HG03175 (cell line): ENCODE results near the gene CTU1.
A peak's percentile ranks its signal among the peaks of the same experiment; 100 is the strongest.
"Not testable (repeated sequence)": the region's sequence is repeated elsewhere in the genome, so short reads cannot be mapped to it uniquely, and the experiment has no call there.

Experiments
- ATAC-seq: cut with Tn5 transposase; IDR thresholded peaks from one replicate; pipeline ENCODE4 v1.9.1; 2021; ENCODE audit warnings: mild to moderate bottlenecking, moderate library complexity; ENCODE audit not compliant: unreplicated experiment

CTU1 gene

DNA sequence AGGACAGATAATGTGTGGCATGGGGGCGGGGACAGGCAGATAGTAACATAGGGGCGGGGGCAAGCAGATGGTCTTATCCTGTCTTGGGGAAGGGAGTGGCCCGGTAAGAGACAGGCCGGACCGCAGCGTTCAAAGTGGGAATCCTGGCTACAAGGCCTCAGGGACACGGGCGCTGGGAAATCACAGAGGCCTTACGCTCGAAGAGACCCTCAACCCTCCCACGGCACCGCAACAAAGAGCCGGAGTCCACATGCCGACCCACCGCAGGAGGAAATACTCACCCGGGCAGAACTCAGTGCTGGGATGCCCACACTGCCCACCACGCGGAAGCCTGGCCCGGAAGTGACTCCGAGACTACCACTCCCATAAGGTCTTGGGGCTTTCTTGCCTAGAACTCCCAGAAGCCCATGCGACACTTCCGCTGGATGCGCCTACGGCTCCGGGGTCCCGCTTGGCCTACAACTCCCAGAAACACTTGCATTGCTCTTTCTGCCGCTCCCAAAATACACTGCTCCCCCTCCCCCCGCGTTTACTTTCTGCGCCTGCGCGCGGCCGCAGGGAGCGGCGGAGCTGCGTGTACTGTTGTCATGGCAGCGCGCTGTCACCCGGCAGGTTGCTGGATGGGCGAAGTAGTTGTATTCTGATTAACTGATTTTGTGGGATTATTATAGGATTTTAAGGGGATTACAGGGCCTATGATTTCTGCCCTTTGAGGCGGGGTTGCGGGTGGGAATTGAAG, at the start of gene CTU1:
CTU1 (minus strand) TSS at position 344 of the 739 bp plus-strand sequence. CDS start 3,840 bp downstream, outside the sequence.
- peak; percentile 96 for ATAC-seq

DNA sequence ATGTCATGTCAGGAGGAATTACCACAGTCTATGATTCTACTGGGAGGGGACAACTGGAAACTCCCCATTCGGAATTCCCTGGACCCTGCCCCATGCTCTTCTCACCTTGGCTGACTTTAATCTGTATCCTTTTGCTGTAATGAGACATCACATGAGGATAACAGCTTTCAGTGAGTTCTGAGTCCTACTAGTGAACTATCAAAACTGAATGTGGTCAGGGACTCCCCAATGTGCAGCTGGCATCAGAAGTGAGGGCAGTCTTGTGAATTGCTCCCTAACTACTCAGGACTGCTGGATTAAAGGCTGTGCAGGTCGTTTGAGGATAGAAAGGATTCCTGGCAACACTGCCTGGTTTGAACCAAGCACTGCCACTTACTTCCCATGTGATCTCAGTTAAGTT, 49.1 kb upstream of the CTU1 start:
- ATAC-seq, result no peak

DNA sequence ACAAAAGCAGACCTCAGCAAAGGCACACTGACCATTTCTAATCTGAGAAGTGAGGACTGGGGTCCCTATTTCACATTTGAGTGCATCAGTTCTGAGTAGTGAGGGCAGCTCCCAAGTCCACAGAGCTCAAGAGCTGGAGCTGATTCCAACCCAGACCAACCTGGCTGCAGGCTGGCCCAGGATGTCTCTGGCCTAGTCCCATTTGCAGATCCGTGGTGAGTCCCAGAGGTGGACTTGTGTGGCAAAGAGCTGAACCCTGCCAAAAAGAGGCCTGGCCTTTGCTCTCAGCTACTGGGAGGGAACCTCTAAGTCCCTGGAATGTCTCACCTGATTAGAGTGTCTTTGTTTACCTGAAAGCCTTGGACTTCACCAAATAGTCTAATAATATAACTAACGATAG, 48.5 kb upstream of the CTU1 start:
- no peak for ATAC-seq

DNA sequence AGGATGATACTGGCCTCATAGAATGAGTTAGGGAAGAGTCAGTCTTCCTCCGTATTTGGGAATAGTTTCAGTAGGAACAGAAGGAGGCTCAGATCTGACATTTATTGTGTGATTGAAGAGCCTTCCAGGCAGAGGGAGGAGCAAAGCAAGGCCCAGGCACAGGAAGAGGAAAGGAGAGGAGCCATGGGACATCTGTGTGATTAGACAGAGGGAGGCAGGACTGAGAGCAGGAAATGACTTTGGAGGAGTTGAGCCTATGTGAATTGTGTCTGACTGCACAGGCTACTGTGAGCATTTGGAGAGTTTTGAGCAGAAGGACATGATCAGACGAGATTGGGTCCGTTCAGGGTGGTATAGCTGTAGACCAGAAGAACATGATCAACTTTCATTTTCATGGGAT, 42.4 kb upstream of the CTU1 start:
- no peak for ATAC-seq

DNA sequence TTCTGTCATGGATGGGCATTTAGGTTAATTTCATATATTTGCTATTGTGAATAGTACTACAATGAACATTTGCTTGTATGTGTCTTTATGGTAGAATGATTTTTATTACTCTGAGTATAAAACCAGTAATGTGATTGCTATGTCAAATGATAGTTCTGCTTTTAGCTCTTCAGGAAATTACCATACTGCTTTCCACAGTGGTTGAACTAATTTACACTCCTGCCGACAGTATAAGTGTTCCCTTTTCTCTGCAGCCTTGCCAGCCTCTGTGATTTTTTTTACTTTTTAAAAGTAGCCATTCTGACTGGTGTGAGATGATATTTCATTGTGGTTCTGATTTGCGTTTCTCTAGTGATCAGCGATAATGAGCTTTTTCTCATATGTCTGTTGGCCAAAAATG, 40.4 kb upstream of the CTU1 start:
- no peak for ATAC-seq

DNA sequence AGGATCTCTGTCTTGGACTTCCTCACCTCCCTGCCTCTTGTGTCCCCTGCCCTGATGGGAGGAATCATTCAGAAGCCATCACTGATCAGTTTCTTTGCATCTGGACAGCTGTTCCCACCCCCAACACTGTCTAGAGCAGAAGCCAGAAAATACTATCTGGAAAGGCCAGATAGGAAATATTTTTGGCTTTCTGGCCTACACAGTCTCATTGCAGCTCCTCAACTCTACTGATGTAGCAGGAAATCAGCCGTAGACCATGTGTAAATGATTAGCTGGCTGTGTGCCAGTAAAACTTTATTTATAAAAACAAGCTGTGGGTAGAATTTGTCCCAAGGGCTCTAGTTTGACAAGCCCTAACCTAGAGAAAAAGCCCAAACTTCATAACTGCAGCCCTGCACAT, 39.5 kb upstream of the CTU1 start:
- no peak for ATAC-seq

DNA sequence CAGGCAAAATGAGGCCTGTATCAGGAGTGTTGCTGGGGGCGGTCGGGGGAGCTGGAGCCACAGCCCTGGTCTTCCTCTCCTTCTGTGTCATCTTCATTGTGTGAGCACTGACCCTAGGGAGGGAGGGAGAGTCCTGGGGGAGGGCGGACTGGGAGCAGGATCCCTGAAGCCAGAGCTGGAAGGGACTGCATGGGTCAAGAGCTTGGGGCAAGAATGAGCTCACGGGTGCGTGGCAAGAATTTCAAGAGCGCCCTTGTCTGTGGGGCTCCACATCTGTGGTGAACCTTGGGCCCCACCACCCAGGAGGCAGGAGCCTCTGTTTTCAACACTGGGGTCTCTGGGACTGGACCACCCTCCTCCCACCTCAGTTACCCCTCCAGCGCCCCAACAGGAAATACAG, 38.5 kb upstream of the CTU1 start:
- no peak for ATAC-seq

DNA sequence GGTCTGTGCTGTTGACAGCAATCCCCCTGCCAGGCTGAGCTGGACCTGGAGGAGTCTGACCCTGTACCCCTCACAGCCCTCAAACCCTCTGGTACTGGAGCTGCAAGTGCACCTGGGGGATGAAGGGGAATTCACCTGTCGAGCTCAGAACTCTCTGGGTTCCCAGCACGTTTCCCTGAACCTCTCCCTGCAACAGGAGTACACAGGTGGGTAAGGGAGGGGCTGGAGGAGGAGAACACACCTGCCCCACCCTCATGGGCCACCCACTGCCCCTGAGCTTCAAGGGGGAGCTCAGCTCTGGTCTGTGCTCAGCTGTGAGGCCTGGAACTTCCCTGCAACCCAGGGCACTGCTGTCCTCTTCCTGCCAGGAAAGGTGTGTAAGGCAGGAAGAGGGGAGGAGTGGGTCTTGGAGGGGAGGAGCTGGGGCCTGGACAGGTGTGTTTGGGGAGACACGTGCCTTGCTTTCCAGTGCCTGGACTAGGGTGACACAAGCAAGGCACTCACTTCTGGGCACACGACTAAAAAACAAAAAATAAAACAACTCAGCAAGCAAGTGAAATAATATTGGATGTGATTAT, 37.8 kb upstream of the CTU1 start:
- ATAC-seq, result no peak

DNA sequence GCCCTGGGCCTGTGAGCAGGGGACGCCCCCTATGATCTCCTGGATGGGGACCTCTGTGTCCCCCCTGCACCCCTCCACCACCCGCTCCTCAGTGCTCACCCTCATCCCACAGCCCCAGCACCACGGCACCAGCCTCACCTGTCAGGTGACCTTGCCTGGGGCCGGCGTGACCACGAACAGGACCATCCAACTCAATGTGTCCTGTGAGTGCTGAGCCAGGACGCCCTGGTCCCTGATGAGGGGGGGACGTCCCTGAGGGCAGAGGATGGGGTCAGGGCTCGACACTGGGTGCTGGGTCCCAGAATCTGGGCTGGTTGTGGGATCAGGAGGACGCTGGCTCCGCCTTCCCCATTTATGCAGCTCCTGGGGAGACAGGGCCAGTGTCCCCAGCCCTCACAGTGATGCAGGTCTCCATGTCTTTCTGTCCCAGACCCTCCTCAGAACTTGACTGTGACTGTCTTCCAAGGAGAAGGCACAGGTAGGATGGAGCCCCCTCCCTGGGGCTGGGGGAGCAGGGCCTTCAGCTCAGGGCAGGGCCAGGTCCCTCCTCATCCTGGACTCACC, 36.4 kb upstream of the CTU1 start:
- ATAC-seq, result no peak

DNA sequence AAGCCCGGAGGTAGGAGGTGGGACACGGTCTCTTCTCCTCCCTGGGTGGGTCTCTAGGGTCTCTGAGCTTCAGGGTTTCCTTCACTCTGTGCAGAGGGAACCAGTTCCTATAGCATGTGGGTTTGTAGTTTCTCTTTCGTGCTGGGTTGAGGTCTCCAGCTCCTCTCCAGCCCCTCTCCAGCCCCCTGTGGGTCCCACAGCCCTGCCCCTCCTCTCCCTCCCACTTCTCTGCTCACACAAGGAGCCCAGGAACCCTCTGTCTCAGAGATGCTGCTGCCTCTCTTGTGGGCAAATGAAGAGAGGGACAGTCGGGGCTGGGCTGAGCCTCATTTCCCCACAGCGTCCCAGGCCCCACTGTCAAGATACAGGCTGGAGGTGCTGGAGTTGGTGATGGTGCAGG, 35.3 kb upstream of the CTU1 start:
- ATAC-seq, result no peak

DNA sequence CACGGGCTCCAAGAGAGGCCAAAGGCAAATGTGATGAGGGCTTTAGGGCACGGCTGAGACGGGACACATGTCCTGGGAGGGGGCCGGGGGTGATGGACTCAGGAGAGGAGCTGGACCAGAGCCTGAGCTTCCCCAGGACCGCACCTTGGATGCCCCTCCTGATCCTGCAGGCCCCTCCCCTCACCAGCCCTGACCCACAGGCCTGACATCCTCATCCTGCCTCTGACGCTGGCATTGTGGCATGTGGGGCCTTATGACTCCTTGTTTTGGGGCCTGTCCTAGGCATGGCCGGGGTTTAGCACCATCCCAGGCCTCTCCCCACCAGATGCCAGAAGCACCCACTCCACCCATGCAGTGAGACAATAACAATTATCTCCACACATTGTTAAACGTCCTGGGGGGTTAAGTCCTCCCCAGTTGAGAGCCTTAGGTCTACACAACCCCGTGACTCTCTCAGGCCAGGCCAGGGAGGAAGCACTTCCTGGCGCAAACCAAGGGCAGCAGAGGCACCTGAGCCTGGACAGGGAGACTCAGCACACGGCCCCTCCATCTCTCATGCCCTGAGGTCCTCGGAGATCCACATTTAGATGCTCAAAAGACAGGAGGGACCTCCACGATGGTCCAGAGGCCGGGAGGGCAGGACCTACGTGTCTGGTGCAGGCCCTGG, 34.7 kb upstream of the CTU1 start:
- ATAC-seq, result not testable (repeated sequence)

DNA sequence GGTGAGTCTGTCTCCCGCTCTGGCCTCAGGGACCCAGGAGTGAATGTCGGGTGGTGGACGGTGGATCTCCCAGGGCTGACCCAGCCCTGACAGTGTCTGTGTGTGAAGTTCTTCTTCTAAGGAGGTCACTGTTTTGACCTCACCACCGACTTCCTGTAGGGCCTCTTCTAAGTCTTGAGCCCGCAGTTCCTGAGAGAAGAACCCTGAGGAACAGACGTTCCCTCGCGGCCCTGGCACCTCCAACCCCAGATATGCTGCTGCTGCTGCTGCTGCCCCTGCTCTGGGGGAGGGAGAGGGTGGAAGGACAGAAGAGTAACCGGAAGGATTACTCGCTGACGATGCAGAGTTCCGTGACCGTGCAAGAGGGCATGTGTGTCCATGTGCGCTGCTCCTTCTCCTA, 33.9 kb upstream of the CTU1 start, which contains the start of gene SIGLEC7:
SIGLEC7 (plus strand) TSS at position 183 of the 400 bp plus-strand sequence; CDS start at position 252, 69 bp downstream.
- no peak for ATAC-seq

DNA sequence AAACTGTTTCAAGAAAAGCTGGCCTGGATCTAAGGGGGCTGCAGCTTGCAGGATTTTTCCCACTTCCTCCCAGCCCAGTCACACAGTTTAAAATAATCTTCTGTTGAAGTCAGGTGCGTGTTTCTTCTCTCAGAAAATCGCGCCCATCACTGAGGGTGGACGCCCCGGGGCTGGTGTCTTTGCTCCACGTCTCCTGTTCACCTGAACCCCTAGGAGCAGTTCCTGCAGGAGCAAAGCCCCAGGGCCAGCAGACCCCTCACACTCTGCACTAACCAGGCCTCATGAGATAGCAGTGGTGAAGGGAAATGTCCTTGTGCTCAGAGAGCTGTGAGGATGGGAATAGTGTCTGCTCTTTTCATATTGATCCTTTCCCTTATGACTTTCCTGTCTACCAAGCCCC, 33.0 kb upstream of the CTU1 start:
- no peak for ATAC-seq

DNA sequence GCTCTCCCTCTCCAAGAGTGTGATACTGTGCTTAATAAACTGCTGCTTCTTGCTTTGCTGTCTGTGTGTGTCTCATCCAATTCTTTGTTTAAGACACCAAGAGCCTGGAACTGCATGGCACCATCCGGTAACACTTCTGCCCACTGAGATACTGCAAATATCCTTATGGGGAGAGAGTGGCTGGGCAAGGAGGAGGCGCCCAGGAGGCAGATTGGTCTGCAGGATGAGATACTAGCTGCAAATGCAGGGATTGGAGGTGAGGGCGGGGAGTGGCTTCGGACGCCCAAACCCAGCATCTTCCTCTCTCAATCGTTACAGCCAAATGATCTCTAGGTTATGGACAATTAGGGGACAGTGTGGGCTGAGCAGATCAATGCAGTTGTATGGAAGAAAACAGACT, 32.2 kb upstream of the CTU1 start:
- no peak for ATAC-seq

DNA sequence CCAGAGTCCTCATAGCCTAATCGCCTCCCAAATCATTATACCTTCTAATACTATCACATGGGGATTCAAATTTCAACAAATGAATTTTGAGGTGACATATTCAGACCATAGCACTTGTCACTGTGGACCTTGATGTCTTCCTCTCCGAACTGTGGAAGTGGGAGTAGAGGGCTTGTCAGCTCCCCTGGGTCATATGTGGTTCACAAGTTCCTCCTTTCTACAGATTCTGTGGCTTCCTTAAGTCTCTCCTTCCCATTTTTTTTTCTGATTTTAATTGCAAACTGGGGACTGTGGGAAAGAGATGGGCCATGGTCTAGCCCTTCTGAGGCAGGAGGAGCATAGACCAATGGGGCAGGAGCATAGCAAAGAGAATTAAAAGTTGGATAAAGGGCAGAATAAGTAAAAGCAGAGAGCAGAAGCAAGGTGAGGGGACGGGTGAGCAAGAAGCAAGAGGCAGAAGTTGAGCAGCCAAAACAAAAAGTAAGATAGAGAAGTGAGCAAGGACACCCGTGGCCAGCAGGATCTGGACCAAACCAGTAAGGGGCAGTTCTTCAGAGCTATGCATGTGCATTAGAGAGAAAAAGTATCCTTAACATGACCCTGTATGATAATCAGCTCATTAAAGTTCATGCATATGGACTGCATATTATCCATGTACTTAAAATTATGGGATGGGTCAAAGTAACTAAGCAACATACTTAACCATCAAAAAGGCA, 31.2 kb upstream of the CTU1 start:
- ATAC-seq, result no peak

DNA sequence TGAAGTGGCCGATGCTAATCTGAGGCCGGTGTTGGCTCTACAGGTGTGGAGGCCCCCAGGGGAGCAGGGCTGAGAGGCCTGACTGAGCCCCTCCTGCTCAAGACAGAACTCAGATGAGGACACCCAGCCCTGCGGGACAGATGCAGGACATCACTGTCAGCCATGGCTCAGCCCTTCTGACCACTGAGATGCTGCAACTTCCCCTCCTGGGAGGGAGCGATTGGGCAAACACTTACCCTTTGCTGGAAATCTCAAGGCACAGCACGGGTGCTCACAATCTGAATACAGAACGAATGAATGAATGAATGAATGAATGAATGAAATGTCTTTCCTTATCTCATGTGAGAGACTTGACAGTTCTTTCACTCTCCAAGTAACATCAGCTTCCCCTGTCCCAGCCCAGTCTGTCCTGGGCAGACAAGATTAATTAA, 30.4 kb upstream of the CTU1 start:
- no peak for ATAC-seq

DNA sequence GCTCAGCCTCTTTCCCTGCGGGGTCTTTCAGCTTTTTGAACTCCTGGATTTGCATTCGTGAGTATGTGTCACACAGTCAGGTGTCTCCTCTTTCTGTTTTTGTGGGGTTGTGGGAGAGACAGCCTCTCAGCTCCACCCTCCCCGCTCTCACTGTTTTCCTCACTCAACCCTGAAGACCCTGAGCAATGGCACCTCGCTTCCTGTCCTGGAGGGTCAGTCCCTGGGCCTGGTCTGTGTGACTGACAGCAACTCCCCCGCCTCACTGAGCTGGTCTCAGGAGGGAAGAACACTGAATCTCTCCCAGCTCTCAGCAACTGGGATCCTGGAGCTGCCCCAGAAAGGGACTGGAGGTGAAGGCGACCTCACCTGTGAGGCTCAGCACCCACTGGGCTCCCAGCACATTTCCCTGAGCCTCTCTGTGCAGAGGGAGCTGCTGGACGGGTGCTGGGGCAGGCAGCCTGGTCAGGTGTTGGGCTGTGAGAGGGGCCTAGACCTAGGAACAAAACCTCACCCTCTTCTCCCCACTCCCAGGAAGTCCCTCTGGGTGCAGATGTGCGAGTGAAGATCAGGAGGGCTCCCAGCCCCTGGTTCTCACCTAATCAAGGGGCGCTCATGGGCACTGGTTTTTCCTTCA, 29.7 kb upstream of the CTU1 start:
- no peak for ATAC-seq

DNA sequence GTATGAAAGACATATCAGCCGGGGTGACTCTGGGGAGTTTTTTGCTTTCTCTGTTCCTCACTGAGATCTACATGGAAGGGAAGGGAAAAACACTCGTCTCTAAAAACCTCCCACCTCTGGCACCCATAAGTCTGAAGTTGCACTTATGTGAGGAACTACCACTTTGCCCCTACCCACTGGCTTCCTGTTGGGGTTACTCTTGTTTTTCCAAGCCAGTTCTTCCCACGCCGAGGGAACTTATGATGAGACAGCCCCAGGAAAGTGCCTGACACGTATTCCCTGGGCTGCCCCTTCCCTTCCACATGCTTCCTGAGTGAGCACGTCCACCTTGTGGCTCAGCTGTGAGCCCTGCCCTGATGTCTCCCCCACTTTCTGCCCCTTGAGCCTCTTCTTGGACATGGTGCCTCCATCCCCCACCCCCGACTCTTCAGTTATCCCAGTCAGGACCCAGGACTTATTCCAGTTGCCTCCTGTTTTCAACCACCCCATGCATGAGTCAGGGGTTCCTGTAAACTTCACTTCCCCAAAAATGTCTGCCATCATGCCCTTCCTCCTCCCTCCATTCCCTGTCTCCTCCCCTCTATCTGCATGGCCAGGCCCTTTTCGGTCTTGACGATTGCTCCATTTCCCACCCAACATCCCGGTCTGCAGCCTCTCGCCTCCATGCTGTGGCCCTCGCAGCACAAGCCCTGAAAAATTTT, 28.8 kb upstream of the CTU1 start:
- no peak for ATAC-seq

DNA sequence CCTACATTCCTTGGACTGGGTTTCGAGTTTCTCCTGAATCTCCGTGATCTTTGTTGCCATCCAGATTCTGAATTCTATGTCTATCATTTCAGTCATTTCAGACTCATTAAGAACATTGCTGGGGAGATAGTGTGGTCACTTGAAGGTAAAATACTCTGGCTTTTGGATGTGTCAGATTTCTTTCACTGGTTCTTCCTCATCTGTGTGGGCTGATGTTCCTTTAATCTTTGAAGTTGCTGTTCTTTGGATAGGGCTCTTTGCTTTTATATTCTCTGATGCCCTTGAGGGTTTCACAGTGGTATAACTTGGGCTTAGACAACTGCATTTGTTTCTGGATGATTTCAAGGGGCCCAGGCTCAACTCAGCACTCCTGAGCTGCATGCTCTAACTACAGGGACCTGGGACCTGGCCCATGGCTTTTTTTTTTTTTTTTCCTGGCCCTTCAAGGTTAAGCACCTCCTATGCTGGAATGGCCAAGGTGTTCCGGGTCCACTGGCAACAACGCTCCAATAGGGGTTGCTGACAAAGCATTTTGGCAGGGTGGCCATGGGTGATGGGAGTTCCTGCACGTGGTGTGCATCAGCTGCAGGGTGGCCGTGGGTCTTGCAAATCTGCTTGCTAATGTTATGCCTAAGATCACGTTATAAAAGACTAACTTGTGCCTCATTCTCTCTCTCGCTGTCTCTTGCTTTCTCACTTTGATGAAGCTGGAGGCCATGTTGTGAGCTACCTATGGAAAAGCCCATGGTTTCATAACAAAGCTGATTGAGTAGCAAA, 28.0 kb upstream of the CTU1 start:
- no peak for ATAC-seq
